Activated naive CD8-positive, alpha-beta T cell treated with anti-CD3 and anti-CD28 coated beads, Interleukin-2, amount 10 ng/mL, durations not matched to agents 7 days and 5 days (primary cell): ENCODE results near the gene PROSER2. TPM values are rescaled to one million over a fixed set of nuclear protein-coding genes. Genes with fewer than 3 reads are reported as not detected.

Experiments
- ATAC-seq: fragments of 150-1000 bp; cut with Tn5 transposase; one replicate; pipeline ENCODE4 v1.10.0; 2021; ENCODE audit warnings: low read depth, moderate library complexity
- POLR2A ChIA-PET: fragments of 350-600 bp; sonication (Branson Sonifier 250); formaldehyde crosslinking; loops from one replicate; lab custom pipeline; 2021; ENCODE audit warnings: antibody characterized with exemption; lab: Charles Lee
- DNase-seq: peaks from one replicate; pipeline ENCODE4 v3.0.0; 2021
- H3K27ac Mint-ChIP-seq: one replicate; pipeline ENCODE4 v1.8.0; 2022; ENCODE audit warnings: mild to moderate bottlenecking, mixed read lengths
- H3K27me3 Mint-ChIP-seq: one replicate; pipeline ENCODE4 v1.8.0; 2022; ENCODE audit warnings: mild to moderate bottlenecking, moderate library complexity, mixed read lengths
- H3K36me3 Mint-ChIP-seq: one replicate; pipeline ENCODE4 v1.8.0; 2021; ENCODE audit warnings: mild to moderate bottlenecking, mixed read lengths
- H3K4me1 Mint-ChIP-seq: one replicate; pipeline ENCODE4 v1.8.0; 2021; ENCODE audit warnings: mixed read lengths
- H3K4me3 Mint-ChIP-seq: one replicate; pipeline ENCODE4 v1.8.0; 2022; ENCODE audit warnings: mild to moderate bottlenecking, moderate library complexity, mixed read lengths
- H3K9me3 Mint-ChIP-seq: one replicate; pipeline ENCODE4 v1.8.0; 2021; ENCODE audit warnings: mixed read lengths
- total RNA-seq, 2 experiments: library from RNA; stranded (reverse); gene quantifications; one replicate each; pipeline ENCODE4 v1.2.3, GENCODE V29; 2021

The PROSER2 gene
- total RNA-seq, 2 experiments from 2014 or later: 1.0 to 1.2 TPM

DNA sequence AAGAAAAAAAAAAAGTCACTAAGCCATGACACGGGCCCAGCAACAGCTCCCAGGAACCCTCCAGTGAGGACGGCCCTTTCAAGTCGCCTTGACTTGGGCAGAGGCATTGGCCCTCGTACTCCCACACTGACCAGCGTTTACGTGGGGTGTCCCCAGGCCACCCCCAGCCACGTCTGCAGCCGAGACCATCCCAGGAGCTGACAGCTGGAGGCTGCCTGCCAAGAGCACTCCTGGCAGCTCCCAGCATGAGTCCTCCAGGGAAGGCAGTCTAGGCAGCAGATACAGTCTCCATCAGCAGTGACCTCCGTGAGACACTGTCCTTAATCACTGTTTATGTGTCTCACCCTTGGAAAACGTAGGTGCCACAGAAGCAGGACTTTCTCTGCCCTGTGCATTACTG is 86.5 kb downstream of the PROSER2 start:
- Mint-ChIP-seq H3K9me3 (no peaks in the 10 kb centered on the region), H3K27ac (no peak overlapping the region), H3K27me3 (no peaks in the 10 kb centered on the region), H3K36me3 (no peaks in the 10 kb centered on the region), H3K4me1 (peaks cover 2% of the 10 kb centered on the region), H3K4me3 (no peak overlapping the region)
- POLR2A ChIA-PET: no interaction called here
- ATAC-seq (no peak), DNase-seq (no peak)

DNA sequence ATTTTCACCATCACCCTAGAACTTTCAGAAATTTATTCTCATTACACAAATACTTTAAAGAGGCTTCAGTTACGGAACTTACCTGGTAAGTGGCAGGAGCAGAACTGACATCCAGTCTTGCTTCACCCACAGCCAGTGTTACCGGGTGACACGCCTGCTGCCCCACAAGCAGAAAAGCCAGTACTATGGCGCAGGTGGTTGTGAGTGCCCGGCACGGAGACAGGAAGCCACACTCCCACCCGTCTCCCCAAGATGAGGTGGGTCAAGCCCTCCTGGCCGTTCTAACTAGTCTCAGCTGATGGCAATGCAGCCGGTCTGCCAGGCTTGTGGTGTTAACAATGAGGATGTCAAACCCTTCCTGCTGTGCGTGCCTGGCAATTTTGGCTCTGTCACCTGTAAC is 86.9 kb downstream of the PROSER2 start:
- no peak overlapping the region for H3K4me3 Mint-ChIP-seq
- no peak overlapping the region for H3K27ac Mint-ChIP-seq
- no peaks in the 10 kb centered on the region for H3K27me3 Mint-ChIP-seq
- no peaks in the 10 kb centered on the region for H3K9me3 Mint-ChIP-seq
- peaks cover 2% of the 10 kb centered on the region for H3K4me1 Mint-ChIP-seq
- no peak for ATAC-seq
- H3K36me3 Mint-ChIP-seq: no peaks in the 10 kb centered on the region
- DNase-seq: no peak
- POLR2A ChIA-PET: no interaction called here

DNA sequence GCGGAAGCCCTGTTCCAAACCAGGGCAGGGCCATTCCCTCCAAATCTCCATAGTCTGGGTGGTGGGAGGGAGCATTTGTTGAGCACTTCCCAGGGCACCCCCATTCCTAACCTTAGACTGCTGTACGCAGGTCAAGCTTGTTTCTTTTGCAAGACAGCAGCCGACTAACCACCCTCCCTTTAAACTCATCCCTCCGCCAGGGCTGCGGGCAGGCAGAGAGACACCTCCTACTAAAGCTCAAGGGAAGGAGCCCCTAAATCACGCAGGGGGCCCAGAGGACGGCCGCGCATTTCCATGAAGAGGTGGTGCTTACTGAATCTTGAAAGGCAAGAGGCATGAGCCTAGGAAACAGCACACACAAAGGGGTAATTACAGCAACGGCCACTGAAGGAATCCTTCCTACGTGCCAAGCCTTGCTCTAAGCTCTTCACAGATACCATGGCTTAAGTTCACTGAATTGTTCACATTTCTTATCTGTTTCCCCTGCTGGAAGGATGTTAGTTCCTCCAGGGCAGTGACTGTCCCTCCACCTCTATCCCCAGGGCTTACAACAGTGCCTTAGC is 90.0 kb downstream of the PROSER2 start:
- no peaks in the 10 kb centered on the region for H3K27me3 Mint-ChIP-seq
- H3K27ac Mint-ChIP-seq: no peak overlapping the region
- H3K36me3 Mint-ChIP-seq: no peaks in the 10 kb centered on the region
- DNase-seq (no peak), ATAC-seq (no peak)
- no peaks in the 10 kb centered on the region for H3K9me3 Mint-ChIP-seq
- POLR2A ChIA-PET: no interaction called here
- H3K4me1 Mint-ChIP-seq: no peaks in the 10 kb centered on the region
- H3K4me3 Mint-ChIP-seq: no peak overlapping the region

DNA sequence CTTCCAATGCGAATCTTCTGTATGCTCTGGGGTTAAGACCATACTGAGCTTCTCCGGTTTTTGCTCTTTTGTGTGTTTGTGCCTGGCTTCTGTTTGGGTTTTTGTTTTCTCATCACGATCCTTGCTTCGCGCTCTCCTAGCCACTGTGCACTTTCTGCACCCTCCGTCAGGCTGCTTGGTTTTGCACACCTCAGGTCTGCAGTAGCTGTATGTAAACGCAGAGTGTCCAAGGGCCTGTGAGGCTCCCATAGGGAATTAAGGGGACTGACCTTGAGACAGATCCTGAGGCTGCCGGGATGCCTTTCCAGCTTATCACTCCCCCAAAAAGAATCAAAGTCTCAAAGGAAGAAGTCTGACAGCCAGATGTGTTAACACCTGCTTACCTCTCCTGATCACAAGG is 95.2 kb downstream of the PROSER2 start:
- Mint-ChIP-seq H3K27ac (peak overlapping the region; percentile 52), H3K36me3 (peaks cover 16% of the 10 kb centered on the region), H3K4me1 (peaks cover 6% of the 10 kb centered on the region), H3K27me3 (no peaks in the 10 kb centered on the region), H3K9me3 (no peaks in the 10 kb centered on the region), H3K4me3 (no peak overlapping the region)
- no peak for ATAC-seq
- DNase-seq: no peak
- POLR2A ChIA-PET: no interaction called here

DNA sequence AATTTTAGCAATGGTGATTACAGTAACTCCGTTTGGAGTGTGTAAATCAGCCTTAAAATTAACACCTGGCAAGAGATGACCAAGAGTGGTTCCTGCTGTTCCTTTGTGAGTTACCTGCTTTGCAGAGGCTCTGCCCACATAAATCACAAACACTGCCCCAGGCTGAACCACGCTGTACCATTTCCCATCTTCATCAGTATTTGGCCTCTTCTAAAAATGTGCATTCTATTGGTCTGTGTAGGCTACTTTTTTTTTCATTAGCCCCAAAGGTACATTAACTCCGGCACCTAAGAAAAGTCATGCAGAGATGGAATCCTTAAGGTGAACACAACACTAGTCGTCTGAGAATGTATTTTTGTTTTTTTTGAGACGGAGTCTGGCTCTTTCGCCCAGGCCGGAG is 96.1 kb downstream of the PROSER2 start:
- ATAC-seq (no peak), DNase-seq (no peak)
- Mint-ChIP-seq H3K4me3 (no peak overlapping the region), H3K36me3 (peaks cover 18% of the 10 kb centered on the region), H3K27ac (no peak overlapping the region), H3K9me3 (no peaks in the 10 kb centered on the region), H3K27me3 (no peaks in the 10 kb centered on the region), H3K4me1 (peaks cover 6% of the 10 kb centered on the region)
- POLR2A ChIA-PET: no interaction called here

Other genes with a start within 250 kb of the PROSER2 start
- 1 to 10 TPM; 4.4 to 5.6 TPM for gene USP6NL, start 211.7 kb upstream of the PROSER2 start, total RNA-seq
- gene ECHDC3, start 81.0 kb upstream of the PROSER2 start, total RNA-seq: 1 to 10 TPM; 1.2 to 1.6 TPM
- gene UPF2, start 219.5 kb downstream of the PROSER2 start, total RNA-seq: 10 to 100 TPM; 30.4 to 31.0 TPM
- gene DHTKD1, start 245.6 kb downstream of the PROSER2 start, total RNA-seq: 10 to 100 TPM; 18.3 to 19.2 TPM